Suprapubic skin (tissue), 3 donors: Measurements from ENCODE around the gene WNT11.

Experiments used
- CTCF ChIP-seq, 2 donors: fragments of 200-600 bp in 1 of 2; fragments of 450-650 bp in 1 of 2; sonication (generic) in 1 of 2; IDR thresholded peaks; one replicate each; pipeline ENCODE4 v1.5.1; 2016 to 2019; ENCODE audit warnings: antibody characterized with exemption in 2 of 2, mild to moderate bottlenecking in 1 of 2, moderate library complexity in 1 of 2
- POLR2AphosphoS5 ChIP-seq, 3 donors: sonication (generic); formaldehyde crosslinking; IDR thresholded peaks; one replicate each; pipeline ENCODE4 v1.6.1; 2017; ENCODE audit warnings: antibody characterized with exemption in 3 of 3

GRCh38 chr11:76226626-76227025, 20.3 kb upstream of the WNT11 start:
- TF ChIP-seq POLR2AphosphoS5 (IDR thresholded peaks at IDR 0.05) = no peak
- TF ChIP-seq CTCF (IDR thresholded peaks at IDR 0.05) = no peak
